IMR-90 (cell line): ENCODE results near the gene COL5A1. TPM values are rescaled to one million over a fixed set of nuclear protein-coding genes. Genes with fewer than 3 reads are reported as not detected.

ENCODE experiments used
- ATAC-seq: fragments of 200-7000 bp; cut with Tn5 transposase; 2 replicates; pipeline ENCODE4 v1.9.1; 2020; ENCODE audit warnings: low read depth, mild to moderate bottlenecking, moderate library complexity
- BruUV-seq: library from RNA; stranded (reverse); fragments of 400-500 nt; replicated peaks from 2 replicates; lab custom pipeline; 2021; lab: Mats Ljungman, UMichigan
- CTCF ChIA-PET: fragments of 300-600 bp; formaldehyde crosslinking; extraction: SDS; loops from one replicate; lab custom pipeline; 2021; ENCODE audit warnings: antibody characterized with exemption; lab: Yijun Ruan, JAX
- POLR2A ChIA-PET: fragments of 300-600 bp; sonication (Branson Sonifier 250); formaldehyde crosslinking; loops from one replicate; lab custom pipeline; 2022; ENCODE audit warnings: antibody characterized with exemption; ENCODE audit not compliant: unreplicated experiment; lab: Charles Lee
- DNase-seq: peaks from one replicate; pipeline ENCODE4 v3.0.0; 2013
- H2AFZ ChIP-seq: replicated peaks from 2 replicates; pipeline ENCODE3; 2013; ENCODE audit warnings: low read length, mild to moderate bottlenecking; ENCODE audit not compliant: poor library complexity
- H2AK5ac ChIP-seq: 2 replicates; pipeline ENCODE4 v1.6.1; 2013; ENCODE audit warnings: low read depth, low read length, inconsistent platforms
- H2AK9ac ChIP-seq: replicated peaks from 2 replicates; pipeline ENCODE3; 2013; ENCODE audit warnings: mild to moderate bottlenecking, low read depth, low read length, moderate library complexity; ENCODE audit not compliant: poor library complexity
- H2BK120ac ChIP-seq: 2 replicates; pipeline ENCODE4 v1.6.1; 2013; ENCODE audit warnings: low read depth, low read length, inconsistent platforms
- H2BK15ac ChIP-seq: 3 replicates; pipeline ENCODE4 v1.6.1; 2013; ENCODE audit warnings: low read depth, low read length, inconsistent platforms
- H2BK20ac ChIP-seq: 2 replicates; pipeline ENCODE4 v1.6.1; 2013; ENCODE audit warnings: low read depth, mild to moderate bottlenecking, inconsistent platforms, low read length, moderate library complexity
- H2BK5ac ChIP-seq: 2 replicates; pipeline ENCODE4 v1.6.1; 2013; ENCODE audit warnings: mild to moderate bottlenecking, low read depth, low read length, inconsistent platforms; ENCODE audit not compliant: poor library complexity, severe bottlenecking
- H3K14ac ChIP-seq: replicated peaks from 2 replicates; pipeline ENCODE4 v1.6.1; 2013; ENCODE audit warnings: low read depth, low read length, inconsistent platforms
- H3K18ac ChIP-seq: 2 replicates; pipeline ENCODE4 v1.6.1; 2013; ENCODE audit warnings: low read depth, low read length, control low read depth
- H3K23ac ChIP-seq: 2 replicates; pipeline ENCODE4 v1.6.1; 2013; ENCODE audit warnings: low read depth, low read length, inconsistent platforms
- H3K27ac ChIP-seq: 2 replicates; pipeline ENCODE4 v1.5.1; 2013; ENCODE audit warnings: mild to moderate bottlenecking, control low read depth, low read length; ENCODE audit not compliant: insufficient read depth
- H3K27me3 ChIP-seq: 2 replicates; pipeline ENCODE4 v1.6.1; 2013; ENCODE audit warnings: low read length; ENCODE audit not compliant: control insufficient read depth, insufficient read depth
- H3K36me3 ChIP-seq: 2 replicates; pipeline ENCODE4 v1.6.1; 2013; ENCODE audit warnings: low read length, mixed read lengths; ENCODE audit not compliant: control insufficient read depth, insufficient read depth
- H3K4ac ChIP-seq: 2 replicates; pipeline ENCODE4 v1.6.1; 2013; ENCODE audit warnings: low read depth, low read length, inconsistent platforms
- H3K4me1 ChIP-seq: 2 replicates; pipeline ENCODE4 v1.6.1; 2013; ENCODE audit warnings: low read length, mixed read lengths; ENCODE audit not compliant: control insufficient read depth, insufficient read depth
- H3K4me2 ChIP-seq: 2 replicates; pipeline ENCODE4 v1.6.1; 2013; ENCODE audit warnings: low read depth, mild to moderate bottlenecking, control low read depth, low read length, moderate library complexity
- H3K4me3 ChIP-seq: 2 replicates; pipeline ENCODE4 v1.5.1; 2013; ENCODE audit warnings: low read depth, mild to moderate bottlenecking, control low read depth, low read length, moderate library complexity; ENCODE audit not compliant: insufficient read depth
- H3K56ac ChIP-seq: 2 replicates; pipeline ENCODE4 v1.6.1; 2013; ENCODE audit warnings: low read length, inconsistent platforms; ENCODE audit not compliant: insufficient read depth; ENCODE audit errors: extremely low read depth
- H3K79me1 ChIP-seq, 2 experiments: 2 replicates each; pipeline ENCODE4 v1.6.1; 2013; ENCODE audit warnings: low read length in 2 of 2, inconsistent platforms in 1 of 2, low read depth in 1 of 2
- H3K9ac ChIP-seq: 2 replicates; pipeline ENCODE4 v1.6.1; 2013; ENCODE audit warnings: low read depth, low read length, control low read depth
- H3K9me1 ChIP-seq: 2 replicates; pipeline ENCODE4 v1.6.1; 2013; ENCODE audit warnings: low read length, inconsistent platforms; ENCODE audit not compliant: insufficient read depth
- H3K9me3 ChIP-seq: 2 replicates; pipeline ENCODE4 v1.6.1; 2013; ENCODE audit warnings: low read length; ENCODE audit not compliant: control insufficient read depth, insufficient read depth
- H4K20me1 ChIP-seq: 2 replicates; pipeline ENCODE4 v1.6.1; 2013; ENCODE audit warnings: low read length, inconsistent platforms; ENCODE audit not compliant: insufficient read depth
- H4K5ac ChIP-seq: 2 replicates; pipeline ENCODE4 v1.6.1; 2013; ENCODE audit warnings: mild to moderate bottlenecking, low read depth, low read length, control low read depth
- H4K8ac ChIP-seq, 2 experiments: 2 replicates each; pipeline ENCODE4 v1.6.1; 2013; ENCODE audit warnings: low read depth in 2 of 2, low read length in 2 of 2, control low read depth in 1 of 2, inconsistent platforms in 1 of 2
- H4K91ac ChIP-seq: 2 replicates; pipeline ENCODE4 v1.6.1; 2013; ENCODE audit warnings: low read depth, low read length, inconsistent platforms; ENCODE audit not compliant: insufficient read depth
- CHD1 ChIP-seq: IDR thresholded peaks from 2 replicates; pipeline ENCODE4 v1.6.1; 2012; ENCODE audit warnings: low read depth, low read length, improper control_type of control experiment
- WGBS, 2 experiments: methylation state at CpG; one replicate each; pipeline versions ENCODE4 v1.1.5 to v1.1.7; 2013; ENCODE audit warnings: missing lambda C conversion rate in 2 of 2; ENCODE audit not compliant: insufficient read length in 1 of 2; ENCODE audit errors: extremely low coverage in 2 of 2; 5-methylcytosine and 5-hydroxymethylcytosine counted together
- dilution Hi-C: fragments of 300-500 bp; cut with HindIII; formaldehyde crosslinking; loops from one replicate; pipeline ENCODE4 v1.14.3; 2018; ENCODE audit warnings: low sequenced_read_pairs; ENCODE audit not compliant: unreplicated experiment
- in situ Hi-C: fragments of 300-500 bp; cut with MboI; formaldehyde crosslinking; loops from 3 replicates; pipeline ENCODE4 v1.14.3; 2019; ENCODE audit warnings: low sequenced_read_pairs, inconsistent platforms, mixed read lengths
- intact Hi-C: fragments of 100-400 bp; cut with micrococcal nuclease; formaldehyde crosslinking; loops from 2 replicates; pipeline ENCODE4 v1.10.0; 2022
- polyA plus RNA-seq, 3 experiments: library from polyadenylated mRNA; depleted of rRNA; stranded (reverse); fragments of >200 nt; gene quantifications; 2 replicates each; pipeline ENCODE4 v1.2.3, GENCODE V29; 2012; ENCODE audit warnings: low replicate concordance in 1 of 3
- total RNA-seq: library from RNA; depleted of rRNA; stranded (reverse); fragments of >200 nt; gene quantifications from 2 replicates; pipeline ENCODE4 v1.2.3, GENCODE V29; 2012

The COL5A1 gene
- total and polyA plus RNA-seq, 2 of the 4 experiments (the other 2 are of a cell fraction) = 19.2 to 173 TPM

DNA sequence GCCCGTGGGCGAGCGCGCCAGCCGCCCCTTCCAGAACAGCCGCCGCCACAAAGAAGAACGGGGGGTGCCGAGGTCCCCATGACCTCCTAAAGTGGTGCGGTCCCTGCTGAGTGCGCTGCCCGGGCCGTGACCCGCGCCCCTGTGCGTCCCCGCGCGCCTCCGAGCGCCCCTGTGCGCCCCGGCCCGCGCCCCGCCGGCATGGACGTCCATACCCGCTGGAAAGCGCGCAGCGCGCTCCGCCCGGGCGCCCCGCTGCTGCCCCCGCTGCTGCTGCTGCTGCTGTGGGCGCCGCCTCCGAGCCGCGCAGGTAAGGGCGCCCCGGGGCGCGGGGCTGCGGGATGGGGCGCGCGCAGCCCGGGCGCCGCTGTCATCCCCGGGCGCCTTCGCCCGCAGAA lies 384 bp downstream of the COL5A1 start:
- H4K20me1 ChIP-seq = peaks cover 39% of the 10 kb centered on the region
- H4K8ac ChIP-seq = no peak overlapping the region; a peak in 1 of 4 replicates
- ATAC-seq = no peak; the same call in 1 of the 2 replicates
- no peaks in the 10 kb centered on the region for H3K9me3 ChIP-seq
- peak overlapping the region; percentile 97 for H2AK9ac ChIP-seq
- no peak overlapping the region for H2BK15ac ChIP-seq
- DNase-seq = no peak
- H3K23ac ChIP-seq = no peak overlapping the region
- peak overlapping the region; percentile 46; the same call in 1 of the 2 replicates for H2BK120ac ChIP-seq
- peak overlapping the region; percentile 35; the same call in 1 of the 2 replicates for H4K91ac ChIP-seq
- no peak overlapping the region for H3K56ac ChIP-seq
- no peak overlapping the region for H2AK5ac ChIP-seq
- no peak overlapping the region; the same call in 1 of the 2 replicates for H3K14ac ChIP-seq
- ChIA-PET CTCF (interaction anchor here (0.8 kb wide), 1 partner anchor 193 kb away, joined by 3 read pairs; no protein-coding TSS in a partner anchor), POLR2A (no interaction called here)
- H3K27ac ChIP-seq = peak overlapping the region; percentile 99
- H3K4me1 ChIP-seq = peaks cover 27% of the 10 kb centered on the region
- H3K9ac ChIP-seq = peak overlapping the region; percentile 83
- no peak for TF ChIP-seq CHD1
- TSS peak; percentile 99 for BruUV-seq
- in situ Hi-C loops (loop anchor here (5.0 kb wide), 1 partner anchor 190 kb away; no protein-coding TSS in a partner anchor), dilution Hi-C loops (no loop called here), intact Hi-C loops (loop anchor here (1.0 to 10.0 kb wide), 9 partner anchors 39 to 477 kb away; partner anchors contain the start of gene RNU6ATAC)
- whole genome bisulfite sequencing, 2 experiments = 1% methylated on average over 18 of the region's 58 CpGs; no CpG with 5 or more reads in 1 of the 2 experiments
- H3K4ac ChIP-seq = peak overlapping the region; percentile 95; the same call in 1 of the 2 replicates
- H3K36me3 ChIP-seq = peaks cover 20% of the 10 kb centered on the region
- no peak overlapping the region for H2BK20ac ChIP-seq
- H4K5ac ChIP-seq = no peak overlapping the region
- no peak overlapping the region; the same call in 1 of the 2 replicates for H3K18ac ChIP-seq
- H3K4me3 ChIP-seq = peak overlapping the region; percentile 84
- H3K9me1 ChIP-seq = peaks cover 14% of the 10 kb centered on the region
- H2AFZ ChIP-seq = peak overlapping the region; percentile 84
- peak overlapping the region; percentile 83 for H2BK5ac ChIP-seq
- H3K79me1 ChIP-seq = peaks cover 0 to 25% of the 10 kb centered on the region in 2 experiments; a peak in 3 of 4 replicates
- no peaks in the 10 kb centered on the region for H3K27me3 ChIP-seq
- H3K4me2 ChIP-seq = 0 out of 2 replicates have a peak overlapping the region, but pooled peaks have one; percentile 96
